Measurements from ENCODE around the gene B4GALNT3.

The B4GALNT3 gene

DNA sequence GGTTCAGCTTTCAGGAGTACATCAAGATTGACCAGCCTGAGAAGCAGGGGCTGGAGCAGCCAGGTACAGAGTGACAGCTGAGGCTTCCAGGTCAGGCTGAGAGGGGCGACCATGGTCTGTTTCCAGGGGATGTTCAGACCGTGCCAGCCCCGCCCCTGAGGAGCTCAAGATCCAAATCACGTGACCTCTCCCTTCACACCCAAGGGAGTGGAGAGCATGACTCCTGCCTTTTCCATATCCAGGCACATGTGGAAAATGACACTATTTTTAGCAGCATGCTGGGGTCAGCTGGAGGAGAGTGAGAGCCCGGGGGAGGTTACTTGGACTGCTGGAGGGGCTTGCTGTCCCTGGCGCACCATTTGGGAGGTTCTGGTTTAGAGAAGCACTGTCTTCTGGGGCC lies 92.7 kb downstream of the B4GALNT3 start:
- DNase-seq (ENCODE audit: extremely low read depth, low read depth): no peak
- TF ChIP-seq, protein P1, sequence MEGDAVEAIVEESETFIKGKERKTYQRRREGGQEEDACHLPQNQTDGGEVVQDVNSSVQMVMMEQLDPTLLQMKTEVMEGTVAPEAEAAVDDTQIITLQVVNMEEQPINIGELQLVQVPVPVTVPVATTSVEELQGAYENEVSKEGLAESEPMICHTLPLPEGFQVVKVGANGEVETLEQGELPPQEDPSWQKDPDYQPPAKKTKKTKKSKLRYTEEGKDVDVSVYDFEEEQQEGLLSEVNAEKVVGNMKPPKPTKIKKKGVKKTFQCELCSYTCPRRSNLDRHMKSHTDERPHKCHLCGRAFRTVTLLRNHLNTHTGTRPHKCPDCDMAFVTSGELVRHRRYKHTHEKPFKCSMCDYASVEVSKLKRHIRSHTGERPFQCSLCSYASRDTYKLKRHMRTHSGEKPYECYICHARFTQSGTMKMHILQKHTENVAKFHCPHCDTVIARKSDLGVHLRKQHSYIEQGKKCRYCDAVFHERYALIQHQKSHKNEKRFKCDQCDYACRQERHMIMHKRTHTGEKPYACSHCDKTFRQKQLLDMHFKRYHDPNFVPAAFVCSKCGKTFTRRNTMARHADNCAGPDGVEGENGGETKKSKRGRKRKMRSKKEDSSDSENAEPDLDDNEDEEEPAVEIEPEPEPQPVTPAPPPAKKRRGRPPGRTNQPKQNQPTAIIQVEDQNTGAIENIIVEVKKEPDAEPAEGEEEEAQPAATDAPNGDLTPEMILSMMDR (IDR thresholded peaks at IDR 0.05; ENCODE audit: low read depth, low read length): no peak

DNA sequence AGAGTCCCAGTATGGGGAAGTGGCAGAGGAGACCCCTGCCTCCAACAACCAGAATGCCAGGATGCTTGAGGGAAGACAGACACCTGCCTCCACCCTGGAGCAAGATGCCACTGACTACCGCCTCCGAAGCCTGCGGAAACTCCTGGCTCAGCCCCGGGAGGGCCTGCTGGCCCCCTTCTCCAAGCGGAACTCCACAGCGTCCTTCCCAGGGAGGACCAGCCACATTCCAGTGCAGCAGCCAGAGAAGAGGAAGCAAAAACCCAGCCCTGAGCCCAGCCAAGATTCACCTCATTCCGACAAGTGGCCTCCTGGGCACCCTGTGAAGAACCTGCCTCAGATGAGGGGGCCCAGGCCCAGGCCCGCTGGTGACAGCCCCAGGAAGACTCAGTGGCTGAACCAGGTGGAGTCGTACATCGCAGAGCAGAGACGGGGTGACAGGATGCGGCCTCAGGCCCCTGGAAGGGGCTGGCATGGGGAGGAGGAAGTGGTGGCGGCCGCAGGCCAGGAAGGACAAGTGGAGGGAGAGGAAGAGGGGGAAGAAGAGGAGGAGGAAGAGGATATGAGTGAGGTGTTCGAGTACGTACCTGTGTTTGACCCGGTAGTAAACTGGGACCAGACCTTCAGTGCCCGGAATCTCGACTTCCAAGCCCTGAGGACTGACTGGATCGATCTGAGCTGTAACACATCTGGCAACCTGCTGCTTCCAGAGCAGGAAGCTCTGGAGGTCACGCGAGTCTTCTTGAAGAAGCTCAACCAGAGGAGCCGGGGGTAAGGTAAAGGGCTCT lies 93.7 kb downstream of the B4GALNT3 start:
- TF ChIP-seq, protein P1 (IDR thresholded peaks at IDR 0.05; ENCODE audit: low read depth, low read length): no peak
- DNase-seq (ENCODE audit: extremely low read depth, low read depth): no peak

GRCh38 chr12:554001-554285 lies 94.2 kb downstream of the B4GALNT3 start:
- TF ChIP-seq, protein P1 (IDR thresholded peaks at IDR 0.05; ENCODE audit: low read depth, low read length): no peak
- DNase-seq (ENCODE audit: extremely low read depth, low read depth): no peak

DNA sequence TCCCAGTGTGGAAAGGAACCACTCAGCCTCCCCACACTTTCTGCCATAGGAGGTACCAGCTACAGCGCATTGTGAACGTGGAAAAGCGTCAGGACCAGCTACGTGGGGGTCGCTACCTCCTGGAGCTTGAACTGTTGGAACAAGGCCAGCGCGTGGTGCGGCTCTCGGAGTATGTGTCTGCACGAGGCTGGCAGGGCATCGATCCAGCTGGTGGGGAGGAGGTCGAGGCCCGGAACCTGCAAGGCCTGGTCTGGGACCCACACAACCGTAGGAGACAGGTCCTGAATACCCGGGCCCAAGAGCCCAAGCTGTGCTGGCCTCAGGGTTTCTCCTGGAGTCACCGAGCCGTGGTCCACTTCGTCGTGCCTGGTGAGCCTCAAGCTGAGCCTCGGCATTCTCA lies 96.8 kb downstream of the B4GALNT3 start:
- TF ChIP-seq, protein P1 (IDR thresholded peaks at IDR 0.05; ENCODE audit: low read depth, low read length): no peak
- no peak for DNase-seq (ENCODE audit: extremely low read depth, low read depth)

- TF ChIP-seq, protein P1 (IDR thresholded peaks at IDR 0.05; ENCODE audit: low read depth, low read length): no peak
- no peak for DNase-seq (ENCODE audit: extremely low read depth, low read depth)
Observed at GRCh38 chr12:558580-558979, 98.8 kb downstream of the B4GALNT3 start.

DNA sequence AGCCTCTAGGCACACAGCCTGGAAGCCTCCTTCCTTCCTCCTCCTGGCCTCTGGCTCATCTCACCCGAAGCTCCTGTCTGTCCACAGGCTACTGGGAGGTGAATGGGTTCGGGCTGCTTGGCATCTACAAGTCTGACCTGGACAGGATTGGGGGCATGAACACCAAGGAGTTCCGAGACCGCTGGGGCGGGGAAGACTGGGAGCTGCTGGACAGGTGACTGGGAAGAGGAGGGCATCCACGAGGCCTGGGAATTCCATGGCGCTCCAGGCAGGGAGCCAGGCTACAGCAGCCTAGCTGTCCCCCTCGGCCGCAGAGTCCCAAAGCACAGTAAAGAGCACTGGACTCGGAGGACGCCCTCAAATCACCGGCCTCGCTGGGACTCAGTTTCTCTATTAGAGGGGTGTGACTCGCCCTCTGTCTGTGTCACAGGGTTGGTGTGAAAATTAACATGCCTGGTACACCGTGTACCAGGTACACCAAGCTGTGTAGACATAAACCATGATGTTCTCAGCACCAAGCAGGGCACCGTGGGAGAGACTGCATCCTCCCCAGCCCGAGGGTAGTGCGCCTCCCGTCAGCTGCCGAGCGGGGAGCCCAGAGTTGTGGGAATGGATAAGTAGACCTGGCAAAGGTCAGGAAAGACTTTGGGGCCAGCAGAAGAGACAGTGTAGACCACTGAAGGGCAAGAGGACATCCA lies 99.6 kb downstream of the B4GALNT3 start:
- DNase-seq (ENCODE audit: extremely low read depth, low read depth): no peak
- TF ChIP-seq, protein P1 (IDR thresholded peaks at IDR 0.05; ENCODE audit: low read depth, low read length): no peak

DNA sequence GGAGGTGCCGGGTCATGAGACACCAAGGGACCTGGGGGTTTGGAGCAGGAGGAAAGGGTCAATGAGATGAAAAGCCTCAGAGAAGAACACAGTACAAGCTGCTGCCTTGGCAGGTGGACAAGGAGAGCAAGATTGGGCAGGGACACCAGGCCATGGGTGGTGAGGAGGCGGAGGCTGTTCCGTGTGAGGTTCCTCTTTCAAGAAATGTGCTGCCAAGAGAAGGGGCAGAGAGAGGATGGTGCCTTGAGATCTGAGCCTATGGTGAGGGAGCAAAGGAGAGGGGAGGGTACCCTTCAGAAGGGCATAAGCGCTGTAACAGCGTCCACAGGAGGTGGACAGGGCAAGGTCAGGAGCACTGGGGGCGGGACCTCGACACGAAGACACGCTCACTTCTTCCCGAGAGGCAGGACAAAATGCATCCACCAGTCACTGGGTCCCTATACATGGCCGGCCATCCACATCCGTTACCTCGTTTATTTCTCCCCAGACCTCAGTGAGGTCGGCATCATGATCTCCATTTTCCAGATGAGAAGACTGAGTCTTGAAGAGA lies 100.2 kb downstream of the B4GALNT3 start:
- no peak for DNase-seq (ENCODE audit: extremely low read depth, low read depth)
- TF ChIP-seq, protein P1 (IDR thresholded peaks at IDR 0.05; ENCODE audit: low read depth, low read length): no peak

Data from AG09319 (cell line).